Stimulated activated effector memory CD8-positive, alpha-beta T cell treated with anti-CD3 and anti-CD28 coated beads, Interleukin-12 subunit alpha, Interleukin-12 subunit beta, amount 100 ng/mL, for 72 hours (primary cell): ENCODE data around the gene LRRN3.
A peak's percentile ranks its signal among the peaks of the same experiment; 100 is the strongest.

ENCODE experiments used
- ATAC-seq: fragments of 150-1000 bp; cut with Tn5 transposase; 2 replicates; pipeline ENCODE4 v1.10.0; 2021
- DNase-seq, 2 donors: peaks; one replicate each; pipeline ENCODE4 v3.0.0; 2021 to 2022; ENCODE audit warnings: low spot score in 2 of 2
- H3K27ac Mint-ChIP-seq: one replicate; pipeline ENCODE4 v1.8.0; 2022; ENCODE audit warnings: mild to moderate bottlenecking, mixed read lengths
- H3K36me3 Mint-ChIP-seq: one replicate; pipeline ENCODE4 v1.8.0; 2022; ENCODE audit warnings: mild to moderate bottlenecking, mixed read lengths
- H3K4me1 Mint-ChIP-seq: one replicate; pipeline ENCODE4 v1.8.0; 2022; ENCODE audit warnings: mixed read lengths
- H3K4me3 Mint-ChIP-seq: one replicate; pipeline ENCODE4 v1.8.0; 2022; ENCODE audit warnings: mild to moderate bottlenecking, mixed read lengths
- H3K9me3 Mint-ChIP-seq: one replicate; pipeline ENCODE4 v1.8.0; 2022; ENCODE audit warnings: mixed read lengths

The LRRN3 gene

DNA sequence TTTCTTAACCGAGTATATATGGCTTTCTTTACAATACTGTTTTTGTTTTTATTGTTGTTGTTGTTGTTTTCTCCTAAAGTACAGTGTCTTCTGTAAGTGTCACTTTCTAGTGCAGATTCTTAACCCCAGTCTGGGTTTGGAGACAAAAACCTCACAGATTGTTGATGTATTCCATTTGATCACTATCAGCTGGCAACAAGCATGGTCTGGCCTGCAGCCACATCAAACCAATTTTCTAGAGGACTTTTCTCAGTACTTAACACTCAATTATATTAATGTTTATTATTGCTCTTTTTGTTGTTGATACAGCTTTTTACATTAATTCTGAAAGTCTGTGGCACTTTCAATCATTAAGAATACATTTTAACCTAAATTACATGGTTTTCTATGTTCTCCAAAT lies 17.1 kb downstream of the LRRN3 start:
- Mint-ChIP-seq H3K36me3 (peaks cover 10% of the 10 kb centered on the region), H3K4me1 (no peaks in the 10 kb centered on the region), H3K9me3 (peaks cover 2% of the 10 kb centered on the region), H3K27ac (no peak overlapping the region), H3K4me3 (no peak overlapping the region)
- ATAC-seq, result no peak
- no peak for DNase-seq

DNA sequence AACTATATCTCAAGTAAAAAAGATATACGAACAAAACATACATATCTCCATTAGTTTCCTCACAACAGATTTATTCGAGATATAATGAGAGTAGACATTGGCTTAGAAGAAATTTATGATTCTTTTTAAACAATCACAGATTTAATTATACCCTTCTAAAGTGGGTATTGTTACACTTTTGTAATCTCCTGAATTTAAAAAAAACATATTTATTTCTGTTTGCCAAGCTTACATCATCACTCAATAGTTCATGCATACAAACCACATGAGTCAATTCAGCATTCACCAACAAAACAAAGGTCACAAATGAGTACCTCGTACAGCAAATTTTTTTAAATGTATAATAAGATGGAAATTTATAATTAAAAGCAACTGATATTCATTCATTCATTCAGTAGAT lies 17.6 kb downstream of the LRRN3 start:
- H3K4me3 Mint-ChIP-seq, result no peak overlapping the region
- DNase-seq (no peak), ATAC-seq (peak; percentile 65)
- H3K36me3 Mint-ChIP-seq, result peaks cover 10% of the 10 kb centered on the region
- H3K4me1 Mint-ChIP-seq, result peaks cover 4% of the 10 kb centered on the region
- no peak overlapping the region for H3K27ac Mint-ChIP-seq
- H3K9me3 Mint-ChIP-seq, result peaks cover 2% of the 10 kb centered on the region

DNA sequence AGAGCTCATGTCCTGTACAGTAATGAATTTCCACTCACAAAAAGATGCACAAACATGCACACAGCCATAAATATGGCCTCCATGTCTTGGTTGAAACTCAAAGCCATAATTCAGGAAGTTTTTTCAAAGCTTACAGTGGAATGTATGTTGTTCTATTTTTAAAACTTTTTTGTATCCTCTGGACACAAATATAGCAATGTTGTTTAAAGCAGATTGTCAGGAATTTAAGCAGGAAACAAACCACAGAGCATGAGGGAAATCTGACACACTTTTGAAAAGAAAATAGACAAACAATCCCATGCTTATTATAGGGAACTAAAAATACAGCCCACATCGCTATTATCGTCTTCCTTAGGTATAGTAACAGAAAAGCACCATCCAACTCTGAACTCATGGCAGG lies 21.5 kb downstream of the LRRN3 start:
- H3K27ac Mint-ChIP-seq, result no peak overlapping the region
- no peak for DNase-seq
- peaks cover 12% of the 10 kb centered on the region for H3K4me1 Mint-ChIP-seq
- peaks cover 2% of the 10 kb centered on the region for H3K9me3 Mint-ChIP-seq
- ATAC-seq, result no peak
- H3K36me3 Mint-ChIP-seq, result peaks cover 23% of the 10 kb centered on the region
- H3K4me3 Mint-ChIP-seq, result no peak overlapping the region

DNA sequence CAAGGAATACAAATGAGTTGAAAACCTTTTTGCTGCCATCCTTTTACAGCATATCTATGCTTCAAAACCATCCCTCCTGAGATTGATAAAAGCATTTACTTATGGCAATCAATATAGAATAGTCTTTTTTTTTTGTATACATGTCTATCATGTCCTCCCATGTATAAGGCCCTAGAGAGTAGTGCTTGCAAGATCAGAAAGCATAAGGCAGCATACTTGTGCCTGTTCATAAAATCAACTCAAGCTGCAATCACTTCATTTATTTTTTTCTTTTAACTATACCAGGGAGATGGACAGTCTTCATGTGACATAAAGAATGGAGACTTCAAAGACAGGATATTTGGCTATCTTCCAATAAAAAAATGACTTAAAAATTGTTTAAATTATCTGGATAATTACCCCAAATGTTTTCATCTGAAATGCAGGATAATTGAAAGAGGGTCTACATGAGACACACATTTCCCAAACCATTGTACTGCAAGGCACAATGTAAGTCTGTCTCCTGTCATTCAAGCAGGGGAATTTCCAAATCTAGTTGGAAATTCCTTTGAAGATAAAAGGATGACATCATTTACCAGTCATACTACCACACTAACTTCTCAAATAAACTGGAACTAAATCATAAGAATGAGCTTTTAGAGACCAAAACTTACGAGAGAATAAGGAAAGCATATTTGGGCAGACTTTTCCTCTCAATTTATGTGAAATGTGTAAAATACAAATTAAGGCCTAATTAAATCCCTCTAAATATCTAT lies 22.5 kb downstream of the LRRN3 start:
- DNase-seq (no peak), ATAC-seq (peak; percentile 46)
- peaks cover 12% of the 10 kb centered on the region for H3K4me1 Mint-ChIP-seq
- no peak overlapping the region for H3K4me3 Mint-ChIP-seq
- peaks cover 22% of the 10 kb centered on the region for H3K36me3 Mint-ChIP-seq
- peaks cover 2% of the 10 kb centered on the region for H3K9me3 Mint-ChIP-seq
- peak overlapping the region; percentile 55 for H3K27ac Mint-ChIP-seq

DNA sequence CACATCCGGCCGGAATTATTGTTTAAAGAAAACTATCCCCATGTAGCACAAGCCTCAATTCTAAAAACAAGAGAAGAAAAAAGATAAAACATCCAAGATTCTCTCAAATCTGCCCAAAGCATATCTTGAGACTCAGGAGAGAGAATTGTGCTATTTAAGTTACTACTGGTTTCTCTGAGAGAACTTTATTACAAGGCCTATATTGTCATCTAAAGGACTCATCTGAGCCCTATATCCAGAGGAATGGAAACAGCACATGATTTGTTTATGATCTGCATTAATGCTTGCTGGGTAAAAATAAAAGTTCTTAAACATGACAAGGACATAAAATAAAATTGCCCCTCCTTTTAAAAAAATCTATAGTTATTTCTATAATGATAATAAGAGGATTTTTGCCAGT lies 25.0 kb downstream of the LRRN3 start:
- peaks cover 20% of the 10 kb centered on the region for H3K36me3 Mint-ChIP-seq
- no peak for DNase-seq
- no peak overlapping the region for H3K27ac Mint-ChIP-seq
- H3K4me1 Mint-ChIP-seq, result peaks cover 12% of the 10 kb centered on the region
- no peak for ATAC-seq
- H3K9me3 Mint-ChIP-seq, result peaks cover 2% of the 10 kb centered on the region
- no peak overlapping the region for H3K4me3 Mint-ChIP-seq

DNA sequence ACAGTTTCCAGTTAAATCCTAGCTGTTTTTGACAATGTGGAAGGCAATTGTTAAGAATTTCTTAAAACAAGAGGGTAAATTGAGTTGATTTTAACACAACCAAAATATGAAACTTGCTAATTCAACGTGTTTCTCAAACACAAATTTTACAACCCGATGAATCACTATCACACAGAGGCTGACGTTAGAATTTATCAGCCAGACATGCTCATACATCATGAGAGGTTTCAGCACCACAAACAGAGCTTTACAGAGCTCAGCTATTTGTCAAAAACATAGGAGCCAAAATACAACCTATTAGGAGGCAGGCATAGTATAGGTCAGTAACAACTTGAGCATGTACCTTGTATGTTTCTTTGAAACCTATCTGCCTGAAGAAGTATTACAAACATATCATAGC lies 36.1 kb downstream of the LRRN3 start:
- Mint-ChIP-seq H3K9me3 (no peaks in the 10 kb centered on the region), H3K4me3 (no peak overlapping the region), H3K4me1 (no peaks in the 10 kb centered on the region), H3K36me3 (no peaks in the 10 kb centered on the region), H3K27ac (no peak overlapping the region)
- no peak for DNase-seq
- ATAC-seq, result peak; percentile 51

DNA sequence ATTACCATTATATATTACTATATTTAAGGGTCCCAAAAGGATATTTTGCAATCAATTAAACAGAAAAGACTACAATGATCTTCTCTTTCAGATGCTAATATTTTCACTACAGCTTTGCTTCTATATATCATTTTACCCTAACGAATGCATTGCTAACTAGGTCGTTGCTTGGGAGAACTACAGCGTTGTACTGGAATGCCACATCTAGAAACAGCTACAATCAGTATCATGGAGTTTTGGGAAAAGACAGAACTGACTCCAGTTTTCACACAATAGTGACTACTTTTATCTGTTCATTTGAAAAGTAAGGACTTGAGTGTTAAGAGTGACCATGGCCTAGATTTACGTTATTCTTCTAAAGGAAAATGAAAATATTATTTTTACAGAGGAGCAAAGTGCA lies 38.5 kb downstream of the LRRN3 start:
- no peak for DNase-seq
- Mint-ChIP-seq H3K36me3 (no peaks in the 10 kb centered on the region), H3K4me1 (no peaks in the 10 kb centered on the region), H3K27ac (no peak overlapping the region), H3K4me3 (no peak overlapping the region), H3K9me3 (no peaks in the 10 kb centered on the region)
- no peak for ATAC-seq

DNA sequence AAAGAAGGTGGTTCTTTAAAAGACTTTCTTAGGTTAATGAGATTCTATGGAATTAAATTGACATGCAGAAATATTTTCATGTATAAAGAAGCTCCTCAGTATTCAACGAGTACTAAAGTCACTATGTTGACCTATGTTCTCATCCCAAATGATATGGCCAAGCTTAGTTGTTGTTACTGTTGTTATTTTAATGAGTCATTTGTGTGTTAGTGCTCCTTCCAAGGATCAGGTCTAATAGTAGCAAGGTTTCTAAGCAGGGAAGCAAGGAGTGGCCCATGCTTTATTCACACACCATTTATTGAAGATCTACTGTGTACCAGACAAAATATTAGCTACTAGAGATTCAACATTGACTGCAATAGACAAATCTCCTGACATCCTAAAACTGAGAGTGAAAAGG lies 41.9 kb downstream of the LRRN3 start:
- no peak overlapping the region for H3K27ac Mint-ChIP-seq
- peaks cover 3% of the 10 kb centered on the region for H3K4me1 Mint-ChIP-seq
- no peak overlapping the region for H3K4me3 Mint-ChIP-seq
- no peaks in the 10 kb centered on the region for H3K9me3 Mint-ChIP-seq
- DNase-seq (no peak), ATAC-seq (no peak)
- no peaks in the 10 kb centered on the region for H3K36me3 Mint-ChIP-seq

DNA sequence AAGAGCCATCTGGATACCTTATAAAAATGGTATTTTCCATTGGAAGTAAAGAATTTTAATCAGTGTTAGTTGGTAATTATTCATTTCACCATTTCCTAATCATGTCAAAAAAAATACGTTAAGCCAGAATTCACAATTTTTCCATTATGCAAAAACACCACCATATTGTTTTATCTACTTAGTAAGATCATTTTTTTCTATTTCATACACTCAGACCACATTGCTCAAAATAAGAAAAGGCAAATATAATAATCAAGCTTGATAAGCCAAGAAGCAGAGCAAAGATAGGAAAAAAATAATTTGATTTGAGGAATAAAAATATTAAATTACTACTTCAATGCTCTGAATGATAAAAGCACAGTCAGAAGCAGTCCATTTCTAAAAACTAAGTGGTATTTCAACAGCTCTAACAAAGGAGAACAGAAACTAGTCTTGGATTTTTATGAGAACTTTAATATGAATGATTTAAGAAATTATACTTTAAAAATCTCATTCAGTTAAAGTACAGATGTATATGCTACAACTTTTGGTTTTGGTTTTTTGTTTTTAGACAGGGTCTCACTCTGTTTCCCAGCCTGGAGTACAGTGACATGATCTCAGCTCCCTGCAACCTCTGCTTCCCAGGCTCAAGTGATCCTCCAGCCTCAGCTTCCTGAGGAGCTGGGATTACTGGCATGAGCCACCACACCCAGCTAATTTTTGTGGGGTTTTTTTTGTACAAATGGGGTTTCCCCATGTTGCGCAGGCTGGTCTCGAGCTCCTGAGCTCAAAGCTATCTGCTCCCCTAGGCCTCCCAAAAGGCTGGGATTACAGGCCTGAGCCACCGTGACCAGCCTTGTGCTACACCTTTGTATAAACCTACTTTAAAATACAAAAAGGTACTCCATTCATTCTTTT lies 46.6 kb downstream of the LRRN3 start:
- peak overlapping the region; percentile 67 for H3K4me3 Mint-ChIP-seq
- DNase-seq, result peak in 1 of 2 donors; percentile 68
- H3K4me1 Mint-ChIP-seq, result peaks cover 12% of the 10 kb centered on the region
- H3K27ac Mint-ChIP-seq, result peak overlapping the region; percentile 95
- H3K9me3 Mint-ChIP-seq, result no peaks in the 10 kb centered on the region
- no peaks in the 10 kb centered on the region for H3K36me3 Mint-ChIP-seq
- ATAC-seq, result peak; percentile 89

DNA sequence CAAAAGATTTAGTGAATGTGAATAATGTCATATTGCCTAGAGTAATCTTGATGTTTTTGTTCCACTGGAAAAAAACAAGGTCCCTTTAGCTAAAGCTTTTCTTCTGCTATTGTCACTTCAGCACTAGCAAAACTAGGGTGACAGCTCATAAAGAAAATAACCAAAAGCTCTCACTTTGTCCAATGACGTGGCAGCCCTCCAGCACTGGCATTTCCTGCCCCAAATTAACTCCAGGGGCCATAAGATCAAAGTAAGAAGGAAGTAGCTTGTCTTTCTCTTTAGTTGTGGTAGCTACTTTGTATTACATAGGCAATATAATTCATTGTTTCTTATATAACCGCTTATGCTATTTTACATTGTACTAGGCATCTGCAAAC lies 47.3 kb downstream of the LRRN3 start:
- Mint-ChIP-seq H3K36me3 (no peaks in the 10 kb centered on the region), H3K4me3 (peak overlapping the region; percentile 67), H3K9me3 (no peaks in the 10 kb centered on the region), H3K27ac (peak overlapping the region; percentile 95), H3K4me1 (peaks cover 12% of the 10 kb centered on the region)
- DNase-seq (peak; percentile 7 to 64), ATAC-seq (peak; percentile 99)

DNA sequence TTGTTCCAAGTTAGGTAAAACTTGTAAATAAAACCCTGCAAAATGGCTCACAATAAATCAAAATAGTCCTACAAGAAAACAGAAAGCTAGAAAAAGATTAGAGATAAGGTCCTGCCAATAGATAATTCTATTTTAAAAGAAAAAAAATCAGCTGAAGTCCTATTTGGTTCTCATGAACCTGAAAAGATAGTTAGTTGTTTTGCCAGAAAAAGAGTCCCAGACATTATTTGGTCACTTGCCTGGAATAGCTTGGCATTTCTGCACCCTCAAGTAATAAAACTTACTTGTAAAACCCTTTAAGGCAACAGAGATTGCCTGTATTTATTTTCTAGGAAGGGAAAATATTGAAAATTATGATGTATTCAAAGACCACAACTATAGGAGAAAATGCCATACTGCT lies 47.7 kb downstream of the LRRN3 start:
- peak overlapping the region; percentile 67 for H3K4me3 Mint-ChIP-seq
- ATAC-seq, result no peak

DNA sequence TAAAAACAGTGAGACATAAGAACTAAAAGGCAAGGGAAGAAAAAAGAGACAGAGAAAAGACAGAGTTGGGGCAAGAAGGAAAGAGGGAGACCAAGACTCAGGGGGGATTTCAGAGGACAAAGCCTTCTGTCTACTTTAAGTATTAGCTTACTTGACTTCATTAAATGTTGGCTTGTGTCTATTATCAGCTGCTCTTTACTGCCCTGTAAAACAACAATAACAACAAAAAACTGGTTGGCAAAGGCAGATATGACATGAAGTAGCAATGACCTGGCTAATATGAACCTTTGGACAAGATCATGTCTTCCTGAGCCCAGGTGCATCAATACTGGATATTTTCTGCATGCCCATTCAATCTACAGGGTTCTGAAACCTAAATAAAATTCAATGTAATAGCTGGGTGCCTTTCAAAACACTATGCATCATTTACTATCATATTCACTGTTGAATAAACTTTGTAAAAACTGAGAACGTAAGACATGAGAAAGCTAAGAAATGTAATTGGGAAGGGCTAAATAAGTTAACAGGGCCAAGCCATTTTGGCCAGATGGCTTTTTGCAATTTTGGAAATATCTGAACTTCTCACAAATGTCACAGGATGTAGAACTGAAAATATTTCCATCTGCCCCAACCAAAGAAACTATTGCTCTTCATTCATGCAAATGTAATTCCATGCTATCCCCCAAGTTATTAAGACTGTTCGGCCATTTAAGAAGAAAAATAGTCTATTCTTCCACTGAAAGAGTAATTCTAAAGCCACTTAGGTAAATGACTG lies 49.4 kb downstream of the LRRN3 start:
- DNase-seq (no peak), ATAC-seq (no peak)
- H3K4me1 Mint-ChIP-seq, result peaks cover 12% of the 10 kb centered on the region
- no peak overlapping the region for H3K27ac Mint-ChIP-seq
- no peaks in the 10 kb centered on the region for H3K9me3 Mint-ChIP-seq
- no peak overlapping the region for H3K4me3 Mint-ChIP-seq
- H3K36me3 Mint-ChIP-seq, result no peaks in the 10 kb centered on the region

More for the DNA sequence above, 47.7 kb downstream of the LRRN3 start:
- Mint-ChIP-seq H3K36me3 (no peaks in the 10 kb centered on the region), H3K4me1 (peaks cover 12% of the 10 kb centered on the region), H3K27ac (peak overlapping the region; percentile 95), H3K9me3 (no peaks in the 10 kb centered on the region)
- no peak for DNase-seq

DNA sequence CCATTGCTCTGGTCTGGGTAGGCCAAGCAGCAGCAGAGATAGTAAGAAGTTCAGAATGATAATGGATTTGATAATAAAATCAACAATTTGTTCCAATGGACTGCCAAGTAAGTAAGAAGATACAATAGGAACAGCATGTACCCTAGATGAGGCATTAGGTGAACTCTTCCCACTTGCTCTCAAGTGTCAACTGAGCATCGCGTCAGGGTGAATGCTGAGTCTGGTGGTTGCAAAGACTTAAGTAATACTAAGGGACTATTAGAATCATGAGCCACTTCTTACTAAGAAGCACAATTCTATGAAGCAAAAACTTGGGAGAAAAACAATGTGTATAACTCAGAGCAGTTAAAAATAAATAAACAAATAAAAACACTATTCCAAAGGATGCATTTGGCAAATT lies 54.5 kb downstream of the LRRN3 start:
- ATAC-seq (no peak), DNase-seq (no peak)
- H3K4me1 Mint-ChIP-seq, result no peaks in the 10 kb centered on the region
- no peaks in the 10 kb centered on the region for H3K9me3 Mint-ChIP-seq
- no peak overlapping the region for H3K27ac Mint-ChIP-seq
- H3K36me3 Mint-ChIP-seq, result no peaks in the 10 kb centered on the region
- H3K4me3 Mint-ChIP-seq, result no peak overlapping the region

DNA sequence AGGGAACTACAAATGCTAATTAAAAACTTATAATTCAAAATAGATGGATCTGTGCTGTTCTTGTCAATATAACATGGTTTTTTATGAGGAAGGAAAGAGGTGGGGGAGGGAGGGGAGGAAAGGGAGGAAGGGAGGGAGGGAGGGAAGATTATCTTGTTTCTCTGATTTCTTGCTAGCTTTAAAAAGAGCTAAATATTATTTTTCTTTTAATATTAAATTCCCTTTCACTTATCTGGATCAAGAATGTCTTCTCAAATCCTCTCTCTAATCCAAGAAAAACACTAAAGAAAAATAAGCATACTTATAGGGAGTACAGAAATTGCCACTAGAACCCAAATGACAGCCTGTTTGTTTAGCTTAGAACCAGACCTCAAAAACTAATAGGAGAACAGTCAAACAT lies 55.2 kb downstream of the LRRN3 start:
- Mint-ChIP-seq H3K27ac (no peak overlapping the region), H3K4me1 (no peaks in the 10 kb centered on the region), H3K36me3 (no peaks in the 10 kb centered on the region), H3K9me3 (peaks cover under 1% of the 10 kb centered on the region), H3K4me3 (no peak overlapping the region)
- ATAC-seq (no peak), DNase-seq (no peak)

DNA sequence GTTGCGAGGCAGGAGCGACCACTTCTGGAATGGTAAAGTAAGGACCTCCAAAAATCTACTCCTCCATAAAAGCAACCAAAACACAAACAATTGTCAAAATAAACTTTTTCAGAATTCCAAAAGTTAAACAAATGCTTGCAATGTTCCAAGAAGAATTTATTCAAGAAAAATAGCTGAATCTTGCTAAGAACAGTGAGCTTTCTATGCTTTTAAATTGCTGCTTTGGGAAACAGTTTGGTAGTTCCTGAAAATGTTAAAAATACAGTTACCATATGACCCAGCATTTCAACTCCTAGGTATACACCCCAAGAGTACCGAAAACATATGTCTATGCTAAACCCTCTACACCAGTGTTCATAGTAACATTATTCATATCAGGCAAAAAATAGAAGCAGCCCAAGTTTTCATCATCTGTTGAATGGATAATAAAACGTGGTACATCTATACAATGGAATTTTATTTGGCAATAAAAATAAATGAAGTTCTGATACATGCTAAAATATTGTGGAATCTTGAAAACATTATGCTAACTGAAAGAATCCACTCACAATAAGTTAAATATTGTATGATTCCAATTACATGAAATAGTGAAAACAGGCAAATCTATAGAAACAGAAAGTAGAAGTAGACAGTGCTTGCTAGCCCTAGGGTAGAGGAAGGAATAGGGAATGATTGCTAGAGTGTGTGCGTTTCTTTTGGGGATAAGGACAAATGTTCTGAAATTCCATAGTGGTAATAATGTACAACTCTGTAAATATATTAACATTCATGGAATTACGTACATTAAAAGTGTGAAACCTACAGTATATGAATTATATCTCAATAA lies 57.0 kb downstream of the LRRN3 start:
- H3K27ac Mint-ChIP-seq, result no peak overlapping the region
- no peaks in the 10 kb centered on the region for H3K36me3 Mint-ChIP-seq
- H3K4me3 Mint-ChIP-seq, result no peak overlapping the region
- DNase-seq (no peak), ATAC-seq (no peak)
- H3K9me3 Mint-ChIP-seq, result peaks cover 3% of the 10 kb centered on the region
- no peaks in the 10 kb centered on the region for H3K4me1 Mint-ChIP-seq
